PC-9 (cell line): ENCODE measurements around the gene MLIP. TPM values are rescaled to one million over a fixed set of nuclear protein-coding genes. Genes with fewer than 3 reads are reported as not detected.
A peak's percentile ranks its signal among the peaks of the same experiment; 100 is the strongest.

ENCODE experiments used
- BruUV-seq: library from RNA; stranded (reverse); fragments of 400-500 nt; replicated peaks from 2 replicates; lab custom pipeline; 2021; lab: Mats Ljungman, UMichigan
- CTCF ChIA-PET: fragments of 300-600 bp; sonication (Branson Sonifier 250); formaldehyde crosslinking; loops from one replicate; lab custom pipeline; 2022; ENCODE audit warnings: antibody characterized with exemption; lab: Charles Lee
- POLR2A ChIA-PET: fragments of 300-600 bp; sonication (Branson Sonifier 250); formaldehyde crosslinking; loops from one replicate; lab custom pipeline; 2022; ENCODE audit warnings: antibody characterized with exemption; ENCODE audit not compliant: unreplicated experiment; lab: Charles Lee
- DNase-seq, 2 experiments: peaks; one replicate each; pipeline versions ENCODE4 v3.0.0 to v3.0.0-alpha.2; 2015 to 2022; ENCODE audit warnings: mixed read lengths in 1 of 2
- H2AFZ ChIP-seq: fragments of 200-600 bp; sonication (generic); 2 replicates; pipeline ENCODE4 v1.8.1; 2017; ENCODE audit warnings: antibody characterized with exemption
- H3F3A ChIP-seq: fragments of 200-600 bp; sonication (generic); 2 replicates; pipeline ENCODE4 v1.8.1; 2017; ENCODE audit warnings: antibody characterized with exemption, mild to moderate bottlenecking, low read depth; ENCODE audit not compliant: insufficient read depth
- H3K27ac ChIP-seq: fragments of 200-600 bp; sonication (generic); 2 replicates; pipeline ENCODE4 v1.6.1; 2016; ENCODE audit warnings: mixed run types
- H3K27me3 ChIP-seq: fragments of 200-600 bp; sonication (generic); 2 replicates; pipeline ENCODE4 v1.6.1; 2016; ENCODE audit warnings: low read depth, mixed run types; ENCODE audit not compliant: insufficient read depth
- H3K36me3 ChIP-seq: fragments of 200-600 bp; sonication (generic); 2 replicates; pipeline ENCODE4 v1.6.1; 2016; ENCODE audit warnings: low read depth, mixed run types
- H3K4me1 ChIP-seq: fragments of 200-600 bp; sonication (generic); replicated peaks from 2 replicates; pipeline ENCODE4 v1.6.1; 2016; ENCODE audit warnings: mixed run types; ENCODE audit not compliant: insufficient read depth
- H3K4me2 ChIP-seq: fragments of 200-600 bp; sonication (generic); 2 replicates; pipeline ENCODE4 v1.6.1; 2017; ENCODE audit warnings: mixed run types
- H3K4me3 ChIP-seq: fragments of 200-600 bp; sonication (generic); 2 replicates; pipeline ENCODE4 v1.6.1; 2016; ENCODE audit warnings: mixed run types
- H3K79me2 ChIP-seq: fragments of 200-600 bp; sonication (generic); 2 replicates; pipeline ENCODE4 v1.6.1; 2017; ENCODE audit warnings: low read depth, mixed run types
- H3K9me2 ChIP-seq: fragments of 200-600 bp; sonication (generic); 2 replicates; pipeline ENCODE4 v1.8.1; 2017; ENCODE audit warnings: mild to moderate bottlenecking; ENCODE audit not compliant: insufficient read depth
- H3K9me3 ChIP-seq: fragments of 200-600 bp; sonication (generic); 2 replicates; pipeline ENCODE4 v1.8.1; 2016; ENCODE audit warnings: low read depth; ENCODE audit not compliant: insufficient read depth
- H4K20me1 ChIP-seq: fragments of 200-600 bp; sonication (generic); 2 replicates; pipeline ENCODE4 v1.8.1; 2017; ENCODE audit not compliant: insufficient read depth
- EZH2 ChIP-seq: fragments of 200-600 bp; sonication (generic); IDR thresholded peaks from 2 replicates; pipeline ENCODE4 v1.8.0; 2017; ENCODE audit warnings: antibody characterized with exemption, low read depth
- intact Hi-C: fragments of 100-400 bp; cut with micrococcal nuclease; formaldehyde crosslinking; loops from one replicate; pipeline ENCODE4 v1.10.0; 2022; ENCODE audit not compliant: unreplicated experiment
- total RNA-seq: library from RNA; stranded (reverse); gene quantifications from 2 replicates; pipeline ENCODE4 v1.2.3, GENCODE V29; 2021
- TF ChIP-seq, protein P1 (sequence below): fragments of 200-600 bp; sonication (generic); conservative IDR thresholded peaks from 2 replicates; pipeline ENCODE4 v1.6.1; 2017; ENCODE audit warnings: mixed run types, antibody characterized with exemption, mild to moderate bottlenecking, moderate library complexity

The MLIP gene
- total RNA-seq, 1 experiment from 2014 or later: 0.79 TPM

- H3K27me3 ChIP-seq: no peaks in the 10 kb centered on the region
- no peaks in the 10 kb centered on the region for H3K9me2 ChIP-seq
- H3K4me1 ChIP-seq: no peaks in the 10 kb centered on the region
- H2AFZ ChIP-seq: no peak overlapping the region
- H3K9me3 ChIP-seq: no peaks in the 10 kb centered on the region
- intact Hi-C loops: no loop called here
- no peak for DNase-seq
- H3K27ac ChIP-seq: no peak overlapping the region
- ChIA-PET CTCF (no interaction called here), POLR2A (no interaction called here)
- TF ChIP-seq, protein P1, sequence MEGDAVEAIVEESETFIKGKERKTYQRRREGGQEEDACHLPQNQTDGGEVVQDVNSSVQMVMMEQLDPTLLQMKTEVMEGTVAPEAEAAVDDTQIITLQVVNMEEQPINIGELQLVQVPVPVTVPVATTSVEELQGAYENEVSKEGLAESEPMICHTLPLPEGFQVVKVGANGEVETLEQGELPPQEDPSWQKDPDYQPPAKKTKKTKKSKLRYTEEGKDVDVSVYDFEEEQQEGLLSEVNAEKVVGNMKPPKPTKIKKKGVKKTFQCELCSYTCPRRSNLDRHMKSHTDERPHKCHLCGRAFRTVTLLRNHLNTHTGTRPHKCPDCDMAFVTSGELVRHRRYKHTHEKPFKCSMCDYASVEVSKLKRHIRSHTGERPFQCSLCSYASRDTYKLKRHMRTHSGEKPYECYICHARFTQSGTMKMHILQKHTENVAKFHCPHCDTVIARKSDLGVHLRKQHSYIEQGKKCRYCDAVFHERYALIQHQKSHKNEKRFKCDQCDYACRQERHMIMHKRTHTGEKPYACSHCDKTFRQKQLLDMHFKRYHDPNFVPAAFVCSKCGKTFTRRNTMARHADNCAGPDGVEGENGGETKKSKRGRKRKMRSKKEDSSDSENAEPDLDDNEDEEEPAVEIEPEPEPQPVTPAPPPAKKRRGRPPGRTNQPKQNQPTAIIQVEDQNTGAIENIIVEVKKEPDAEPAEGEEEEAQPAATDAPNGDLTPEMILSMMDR: no peak
- TF ChIP-seq EZH2: no peak
- H3K36me3 ChIP-seq: no peaks in the 10 kb centered on the region
- H3F3A ChIP-seq: no peaks in the 10 kb centered on the region
- H3K4me2 ChIP-seq: no peak overlapping the region
- no peaks in the 10 kb centered on the region for H4K20me1 ChIP-seq
- H3K79me2 ChIP-seq: no peaks in the 10 kb centered on the region
- no peak overlapping the region for H3K4me3 ChIP-seq
- BruUV-seq: no TSS peak
These were observed 105.1 kb downstream of the MLIP start for GRCh38 chr6:54216336-54216735.

GRCh38 chr6:54217018-54217417, 105.8 kb downstream of the MLIP start:
- no peaks in the 10 kb centered on the region for H3K4me1 ChIP-seq
- POLR2A ChIA-PET: no interaction called here
- no peak overlapping the region for H3K4me2 ChIP-seq
- TF ChIP-seq, protein P1: no peak
- no peak for TF ChIP-seq EZH2
- CTCF ChIA-PET: no interaction called here
- DNase-seq: no peak
- no peak overlapping the region for H3K27ac ChIP-seq
- no peaks in the 10 kb centered on the region for H3K27me3 ChIP-seq
- H3F3A ChIP-seq: no peaks in the 10 kb centered on the region
- H3K4me3 ChIP-seq: no peak overlapping the region
- H3K9me2 ChIP-seq: no peaks in the 10 kb centered on the region; the same call in 1 of the 2 replicates
- 0 out of 2 replicates have a peak overlapping the region, but pooled peaks have one; percentile 12 for H2AFZ ChIP-seq
- H3K36me3 ChIP-seq: no peaks in the 10 kb centered on the region
- no peaks in the 10 kb centered on the region for H3K9me3 ChIP-seq
- no peaks in the 10 kb centered on the region for H4K20me1 ChIP-seq
- no peaks in the 10 kb centered on the region for H3K79me2 ChIP-seq
- BruUV-seq: no TSS peak
- intact Hi-C loops: no loop called here

DNA sequence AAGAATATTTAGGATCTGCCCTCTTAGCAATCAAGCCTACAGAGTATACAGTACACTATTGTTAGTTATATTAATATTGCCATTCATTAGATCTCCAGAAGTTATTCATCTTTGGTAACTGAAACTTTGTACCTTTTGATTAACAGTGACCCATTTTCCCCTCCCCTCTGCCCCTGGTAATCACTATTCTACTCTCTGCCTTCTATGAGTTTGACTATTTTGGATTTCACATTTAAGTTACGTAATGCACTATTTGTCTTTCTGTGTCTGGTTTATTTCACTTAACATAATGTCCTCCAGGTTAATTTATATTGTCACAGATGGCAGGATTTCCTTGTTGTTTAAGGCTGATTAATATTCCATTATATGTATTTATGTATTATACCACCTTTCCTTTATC, 111.0 kb downstream of the MLIP start:
- BruUV-seq: no TSS peak
- H2AFZ ChIP-seq: no peak overlapping the region
- TF ChIP-seq, protein P1: no peak
- no peak for TF ChIP-seq EZH2
- intact Hi-C loops: no loop called here
- no peaks in the 10 kb centered on the region for H3K27me3 ChIP-seq
- POLR2A ChIA-PET: no interaction called here
- H3K36me3 ChIP-seq: no peaks in the 10 kb centered on the region
- no peaks in the 10 kb centered on the region for H4K20me1 ChIP-seq
- no peak overlapping the region for H3K27ac ChIP-seq
- H3K4me1 ChIP-seq: no peaks in the 10 kb centered on the region
- no peak for DNase-seq
- H3K9me2 ChIP-seq: no peaks in the 10 kb centered on the region; the same call in 1 of the 2 replicates
- no peaks in the 10 kb centered on the region for H3K79me2 ChIP-seq
- peaks cover 5% of the 10 kb centered on the region for H3K9me3 ChIP-seq
- CTCF ChIA-PET: no interaction called here
- H3F3A ChIP-seq: no peaks in the 10 kb centered on the region
- H3K4me3 ChIP-seq: no peak overlapping the region
- no peak overlapping the region for H3K4me2 ChIP-seq
